GM21717 (cell line): Measurements from ENCODE around the gene CDK9.
A peak's percentile ranks its signal among the peaks of the same experiment; 100 is the strongest.
"Not testable (repeated sequence)": the region's sequence is repeated elsewhere in the genome, so short reads cannot be mapped to it uniquely, and the experiment has no call there.

Source experiments
- ATAC-seq: cut with Tn5 transposase; IDR thresholded peaks from one replicate; pipeline ENCODE4 v1.9.1; 2021; ENCODE audit warnings: mild to moderate bottlenecking, moderate library complexity; ENCODE audit not compliant: unreplicated experiment

The CDK9 gene

DNA sequence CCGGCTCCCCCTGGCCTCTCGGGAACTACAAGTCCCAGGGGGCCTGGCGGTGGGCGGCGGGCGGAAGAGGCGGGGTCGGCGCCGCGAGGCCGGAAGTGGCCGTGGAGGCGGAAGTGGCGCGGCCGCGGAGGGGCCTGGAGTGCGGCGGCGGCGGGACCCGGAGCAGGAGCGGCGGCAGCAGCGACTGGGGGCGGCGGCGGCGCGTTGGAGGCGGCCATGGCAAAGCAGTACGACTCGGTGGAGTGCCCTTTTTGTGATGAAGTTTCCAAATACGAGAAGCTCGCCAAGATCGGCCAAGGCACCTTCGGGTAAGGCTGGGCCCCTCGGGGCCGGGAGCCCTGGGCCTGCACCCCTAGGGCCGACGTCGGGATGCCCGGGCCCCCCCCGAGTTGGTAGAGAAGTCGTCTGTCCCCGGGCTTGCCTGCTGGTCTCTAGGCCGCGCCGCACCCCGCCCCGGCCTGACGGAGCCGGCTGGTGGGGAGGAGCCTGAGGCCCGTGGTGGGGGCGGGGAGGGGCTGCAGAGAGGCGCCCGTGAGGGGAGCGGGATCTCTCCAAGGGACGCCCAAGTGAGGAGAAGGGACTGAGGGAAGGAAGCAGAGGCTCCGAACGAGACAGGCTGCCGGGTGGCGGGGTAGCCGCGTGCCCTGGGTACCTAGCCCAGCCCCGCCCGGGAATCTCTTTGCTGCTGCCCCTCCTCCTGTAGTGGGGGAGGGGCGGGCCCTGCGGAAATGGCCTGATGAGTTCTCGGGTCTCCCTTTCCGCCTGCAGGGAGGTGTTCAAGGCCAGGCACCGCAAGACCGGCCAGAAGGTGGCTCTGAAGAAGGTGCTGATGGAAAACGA is at the start of gene CDK9:
TSS of gene CDK9 (plus strand) at position 102 of the 840 bp plus-strand sequence. CDS start at position 217, 115 bp downstream.
- peak; percentile 54 for ATAC-seq

DNA sequence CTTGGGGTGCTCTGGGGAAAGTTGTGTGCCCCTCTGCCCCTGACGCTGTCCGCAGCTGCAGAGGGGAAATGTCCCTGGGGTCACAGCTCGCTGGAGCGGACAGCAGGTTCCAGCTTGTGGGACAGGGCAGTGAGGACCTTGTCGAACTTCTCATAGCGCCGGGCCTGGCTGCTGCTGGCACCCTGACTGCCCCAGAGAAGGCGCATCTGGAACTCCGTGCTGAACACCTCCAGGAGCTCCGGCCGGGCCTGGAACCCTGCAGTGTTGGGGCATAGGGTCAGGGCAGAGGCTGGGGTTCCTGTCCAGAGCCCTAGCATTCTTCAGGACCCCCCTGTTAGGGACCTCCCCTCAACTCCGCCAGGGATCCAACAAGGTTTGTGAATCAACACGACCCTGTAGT is 47.2 kb upstream of the CDK9 start:
- no peak for ATAC-seq

DNA sequence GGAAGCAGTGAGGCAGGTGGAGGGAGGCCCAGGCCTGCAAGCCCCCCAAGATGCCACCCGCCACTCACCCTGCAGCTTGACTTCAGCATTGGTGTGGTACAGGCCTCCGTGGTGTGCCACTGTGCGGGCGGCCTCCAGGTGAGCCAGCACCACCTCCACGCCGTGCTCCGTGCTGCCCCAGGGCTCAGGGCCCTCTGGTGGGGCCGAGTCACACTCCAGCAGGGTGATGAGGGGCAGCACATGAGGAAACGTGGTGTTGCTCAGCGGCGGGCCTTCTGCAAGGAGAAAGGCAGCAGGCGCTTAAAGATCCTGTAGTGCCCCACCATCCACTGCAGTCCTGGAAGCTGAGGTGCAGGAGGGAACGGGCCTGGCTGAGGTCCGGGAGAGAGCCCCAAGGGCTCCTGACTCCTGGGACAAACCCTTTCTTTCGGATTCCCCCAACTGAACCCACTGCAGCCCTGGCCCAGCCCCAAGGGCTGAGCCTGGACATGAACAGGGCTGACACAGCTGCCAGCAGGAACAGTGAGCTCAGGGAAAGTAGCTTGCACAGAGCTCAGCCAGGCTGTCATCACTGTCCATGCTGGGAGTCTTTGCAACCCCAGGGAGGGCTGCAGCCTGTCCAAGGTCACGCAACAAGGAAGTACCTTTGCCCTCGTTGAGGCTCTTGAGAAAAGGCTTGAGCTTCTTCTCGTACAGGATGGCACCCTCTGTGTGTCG is 46.1 kb upstream of the CDK9 start:
- ATAC-seq: no peak

DNA sequence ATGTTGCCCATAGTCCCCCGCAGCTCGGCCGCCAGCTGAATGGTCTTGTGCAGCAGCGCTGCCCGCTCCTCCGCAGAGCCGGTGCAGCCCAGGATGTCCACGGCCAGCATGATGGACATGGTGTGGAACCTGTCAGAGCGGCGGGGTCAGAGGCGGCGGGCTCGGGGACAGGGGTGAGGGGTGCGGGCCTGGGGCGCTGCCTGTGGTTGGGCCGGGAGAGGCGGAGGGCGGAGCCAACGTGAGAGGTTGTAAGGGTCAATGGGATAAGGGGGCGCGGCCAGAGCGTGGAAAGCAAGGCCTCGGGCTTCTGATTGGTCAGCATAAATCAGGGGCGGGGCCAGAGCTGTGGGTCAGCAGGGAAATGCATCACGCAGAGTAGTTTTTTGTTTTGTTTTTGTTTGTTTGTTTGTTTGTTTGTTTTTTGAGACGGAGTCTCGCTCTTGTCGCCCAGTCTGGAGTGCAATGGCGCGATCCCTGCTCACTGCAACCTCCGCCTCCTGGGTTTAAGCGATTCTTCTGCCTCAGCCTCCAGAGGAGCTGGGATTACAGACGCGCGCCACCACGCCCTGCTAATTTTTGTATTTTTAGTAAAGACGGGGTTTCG is 43.9 kb upstream of the CDK9 start:
- ATAC-seq: no peak

DNA sequence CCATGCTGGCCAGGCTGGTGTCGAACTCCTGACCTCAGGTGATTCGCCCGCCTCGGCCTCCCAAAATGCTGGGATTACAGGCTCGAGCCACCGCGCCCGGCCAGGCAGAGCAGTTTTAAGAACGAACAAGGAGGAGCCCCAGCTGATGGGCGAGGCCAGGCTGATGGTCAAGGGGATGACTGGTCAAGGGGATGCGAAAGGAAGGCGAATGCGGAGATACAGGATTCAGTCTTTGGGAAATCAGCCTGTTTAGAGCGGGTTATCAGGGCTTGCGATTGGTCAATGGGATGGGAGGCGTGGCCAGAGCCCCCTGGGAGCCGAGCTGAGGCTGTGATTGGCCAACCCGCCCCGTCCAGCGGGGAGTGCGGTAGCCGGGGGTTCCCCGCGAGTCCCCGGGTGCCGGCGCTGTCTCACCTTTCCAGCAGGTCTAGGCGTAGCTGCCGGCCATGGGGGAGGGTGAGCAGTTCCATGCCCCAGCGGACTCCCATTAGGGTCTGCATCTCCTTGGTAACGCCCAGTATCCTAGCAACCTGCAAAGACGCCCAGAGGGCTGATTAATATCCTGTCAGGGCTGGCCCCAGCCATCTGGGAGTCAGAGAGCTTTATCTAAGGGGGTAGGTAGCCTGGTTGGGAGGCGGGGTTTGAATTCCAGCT is 43.3 kb upstream of the CDK9 start:
- ATAC-seq: no peak

DNA sequence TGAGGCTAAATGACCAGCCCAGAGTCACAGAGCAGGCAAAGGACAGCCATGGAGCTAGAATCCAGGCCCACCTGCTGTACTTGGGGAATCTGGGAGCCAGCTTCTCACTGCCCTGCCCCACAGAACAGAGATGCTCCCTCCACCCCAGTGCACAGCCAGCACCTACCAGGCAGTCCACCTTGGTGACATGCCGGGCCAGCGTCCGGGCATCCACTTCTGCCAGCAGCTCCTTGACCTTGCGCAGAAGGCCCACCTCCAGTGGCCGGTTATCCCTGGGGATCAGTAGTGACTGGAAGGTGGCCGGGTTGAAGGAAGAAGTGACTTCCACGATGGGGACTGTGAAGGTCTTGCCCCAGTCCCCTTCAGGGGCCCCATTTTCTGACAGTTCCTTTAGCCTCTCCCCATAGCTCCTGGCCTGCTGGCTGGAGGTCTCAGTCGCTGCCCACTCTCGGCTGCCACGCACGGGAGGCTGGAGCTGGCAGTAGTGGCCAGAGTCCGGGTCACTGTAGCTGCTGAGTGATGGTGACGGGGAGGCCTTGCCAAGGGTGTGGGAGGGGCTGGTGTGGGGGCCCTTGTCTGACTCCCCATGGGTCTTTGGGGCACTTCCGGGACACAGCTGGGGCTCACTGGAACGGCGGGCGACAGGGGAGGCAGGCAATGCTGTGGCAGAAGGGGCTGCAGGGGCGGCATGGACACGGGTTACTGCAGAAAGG is 41.3 kb upstream of the CDK9 start:
- no peak for ATAC-seq

DNA sequence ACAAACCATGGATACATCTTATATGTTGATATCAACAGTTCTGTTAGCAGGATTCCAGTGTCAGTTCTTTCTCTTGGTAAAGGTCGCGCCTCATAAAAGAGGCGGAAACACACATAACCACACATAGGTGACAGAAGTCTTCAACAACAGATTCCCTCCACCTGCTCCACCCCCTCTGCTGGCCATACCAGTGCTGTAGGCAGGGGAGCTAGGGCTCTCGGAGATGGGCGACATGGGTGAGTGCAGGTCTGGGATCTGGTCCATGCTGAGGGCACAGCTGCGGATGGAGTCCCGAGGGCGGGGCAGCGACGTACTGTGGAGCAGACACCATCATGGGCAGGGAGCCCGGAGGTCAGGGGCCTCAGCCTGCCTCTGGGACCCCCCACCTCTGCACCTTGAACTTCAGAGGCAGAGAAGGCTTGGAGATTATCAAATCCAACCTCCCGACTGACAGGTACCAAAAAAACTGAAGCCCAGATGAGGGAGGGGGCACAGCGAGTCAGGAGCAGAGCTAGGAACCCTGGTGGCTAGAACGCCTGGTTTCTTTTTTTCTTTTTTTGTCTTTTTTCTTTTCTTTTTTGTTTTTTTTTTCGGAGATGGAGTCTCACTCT is 38.8 kb upstream of the CDK9 start:
- ATAC-seq: no peak

DNA sequence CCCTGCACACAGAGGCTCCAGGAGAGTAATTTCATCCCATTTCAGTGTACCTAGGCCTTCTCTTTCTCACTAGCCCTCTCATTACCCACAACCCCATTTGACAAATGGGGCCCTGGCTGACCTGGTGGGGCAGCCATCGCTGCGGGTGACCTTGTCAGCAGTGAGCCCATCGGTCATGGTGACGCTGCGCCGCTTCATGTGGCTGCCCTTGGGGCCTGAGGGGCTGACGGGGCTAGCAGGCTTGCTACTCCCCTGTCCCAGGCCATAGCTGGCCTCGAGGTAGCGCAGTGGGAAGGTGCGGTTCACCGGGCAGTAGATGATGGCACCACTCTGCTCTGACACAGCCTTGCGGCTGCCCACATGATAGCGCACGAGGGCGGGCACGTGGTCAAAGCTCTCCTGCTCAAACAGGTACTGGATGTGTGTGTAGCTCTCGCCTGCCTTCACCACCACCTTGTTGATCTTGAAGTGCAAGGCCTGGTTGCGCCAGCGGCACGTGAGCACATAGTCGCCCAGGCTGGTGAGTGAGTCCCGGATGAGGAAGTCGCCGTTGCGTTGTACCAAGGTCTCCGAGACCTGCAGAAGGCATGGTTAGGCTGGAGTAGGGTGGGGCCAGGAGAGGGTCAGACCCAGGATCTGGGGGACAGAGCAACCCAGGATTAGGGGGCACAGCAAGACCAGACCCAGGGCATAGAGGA is 36.6 kb upstream of the CDK9 start:
- ATAC-seq: no peak

DNA sequence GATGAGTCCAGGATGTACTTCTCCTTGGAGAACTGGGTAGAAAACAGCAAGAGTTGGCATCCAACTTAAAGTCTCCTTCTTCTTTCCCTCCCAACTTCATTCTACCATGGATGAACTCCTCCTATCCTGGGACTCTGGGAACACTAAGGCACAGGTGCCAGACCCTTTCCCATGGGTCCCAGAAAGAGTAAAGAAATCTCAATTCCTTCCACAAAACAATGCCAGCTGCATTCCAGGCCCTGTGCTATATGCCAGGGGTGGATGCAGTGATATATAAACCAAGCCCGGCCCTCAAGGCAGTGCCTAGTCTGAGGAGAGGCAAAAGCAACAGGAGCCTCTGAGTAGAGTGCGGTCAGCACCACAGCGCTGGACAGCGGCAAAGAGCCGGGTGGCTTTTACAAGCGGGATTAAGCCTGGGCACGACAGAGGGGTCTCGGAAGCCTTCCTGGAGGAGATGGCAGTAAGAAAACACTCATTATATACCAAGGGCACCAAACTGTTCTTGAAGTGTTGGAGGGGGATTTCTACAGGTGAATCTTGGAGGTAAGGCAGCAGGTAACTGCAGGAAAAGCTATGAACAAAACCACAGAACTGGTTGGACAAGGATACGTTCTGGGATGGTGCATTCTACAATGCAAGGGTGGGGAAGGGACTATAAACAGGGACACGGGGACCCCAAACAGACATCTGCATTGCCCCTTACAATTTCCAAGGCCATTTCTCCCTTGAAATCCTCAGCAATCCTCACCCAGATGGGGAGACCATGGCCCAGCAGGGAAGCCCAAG is 34.4 kb upstream of the CDK9 start:
- ATAC-seq: no peak

DNA sequence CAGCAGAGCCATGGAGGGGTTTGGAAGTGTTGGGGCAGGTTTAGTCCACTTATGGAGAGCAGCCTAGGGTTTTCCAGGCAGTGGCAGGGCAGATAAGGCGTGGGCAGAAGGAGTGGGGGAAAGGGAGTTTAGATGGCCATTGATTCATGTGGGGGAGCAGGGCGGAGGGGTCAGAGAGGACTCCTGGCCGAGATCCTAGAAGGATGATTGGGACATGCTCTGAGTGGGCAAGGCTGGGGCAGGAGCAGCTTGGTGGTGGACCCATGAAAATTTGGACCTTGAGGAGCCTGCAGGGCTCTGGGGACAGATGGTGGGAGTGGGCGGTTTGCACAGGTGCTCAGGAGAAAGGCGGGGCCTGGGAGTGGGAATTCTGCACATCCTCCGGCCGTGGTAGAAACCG is 32.7 kb upstream of the CDK9 start:
- ATAC-seq: no peak

DNA sequence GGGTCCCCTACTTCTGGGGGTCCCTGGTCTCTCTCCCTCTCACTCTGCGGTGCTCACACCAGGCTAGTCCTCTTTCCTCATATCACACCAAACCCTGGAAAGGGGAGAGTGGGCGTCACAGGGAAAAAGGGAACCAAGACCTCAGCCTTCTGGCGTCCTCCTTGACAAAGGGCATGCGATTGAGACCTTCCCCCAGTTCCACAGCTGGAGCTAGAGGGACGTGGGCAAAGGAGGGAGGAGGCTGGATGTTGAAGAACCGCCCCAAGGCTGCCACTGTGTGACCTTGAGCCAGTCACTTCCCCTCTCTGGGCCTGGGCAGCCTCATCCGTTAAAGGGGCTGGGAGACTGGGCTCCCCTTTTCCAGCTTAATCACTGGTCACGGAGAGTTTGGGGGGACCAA is 32.2 kb upstream of the CDK9 start:
- ATAC-seq: no peak

DNA sequence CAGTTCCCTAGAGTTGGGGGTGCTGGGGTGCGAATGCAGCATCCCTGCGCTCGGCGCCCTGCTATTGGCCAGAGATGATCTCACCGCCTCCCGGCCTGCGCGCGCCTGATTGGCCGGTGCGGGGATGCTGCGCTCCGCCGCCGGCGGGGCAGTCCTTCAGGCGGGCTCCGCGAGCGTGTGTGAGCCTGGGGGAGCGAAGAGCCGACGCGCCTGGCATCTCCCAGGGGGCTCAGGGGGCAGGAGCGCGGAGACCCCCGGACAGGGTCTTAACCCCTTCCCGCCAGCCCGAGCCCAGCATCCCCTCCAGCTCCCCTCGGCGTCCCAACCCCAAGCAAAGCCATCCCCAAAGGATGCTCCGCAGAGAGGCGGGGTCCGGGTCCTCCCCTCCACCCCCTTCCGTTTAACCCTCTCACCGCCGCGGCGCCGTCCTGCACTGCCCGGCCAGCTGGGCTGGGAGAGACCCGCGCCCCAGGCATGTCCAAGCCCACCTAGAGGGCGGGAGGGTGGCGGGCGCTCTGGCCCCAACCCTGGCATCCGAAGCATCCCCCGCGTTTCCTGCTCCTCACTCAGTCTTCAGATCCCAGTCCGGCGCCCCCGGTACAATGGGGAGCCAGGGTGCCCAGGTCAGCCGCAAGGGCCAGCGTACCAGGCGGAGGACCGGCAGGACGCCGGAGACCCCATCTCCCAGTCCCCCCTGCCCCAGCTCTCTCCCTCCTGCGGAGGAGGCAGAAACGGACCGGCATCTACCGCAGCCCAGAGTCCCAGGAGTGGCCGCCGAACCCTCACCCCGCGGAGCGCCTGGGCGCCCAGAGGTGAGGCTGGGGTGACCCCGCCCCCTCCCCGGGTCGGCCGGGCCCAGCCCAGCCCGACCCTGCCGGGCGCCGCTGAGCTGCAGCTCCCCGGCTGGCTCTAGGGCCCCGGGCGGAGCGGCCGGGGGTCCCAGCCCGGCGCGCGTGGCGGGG is 31.5 kb upstream of the CDK9 start:
- ATAC-seq: no peak

DNA sequence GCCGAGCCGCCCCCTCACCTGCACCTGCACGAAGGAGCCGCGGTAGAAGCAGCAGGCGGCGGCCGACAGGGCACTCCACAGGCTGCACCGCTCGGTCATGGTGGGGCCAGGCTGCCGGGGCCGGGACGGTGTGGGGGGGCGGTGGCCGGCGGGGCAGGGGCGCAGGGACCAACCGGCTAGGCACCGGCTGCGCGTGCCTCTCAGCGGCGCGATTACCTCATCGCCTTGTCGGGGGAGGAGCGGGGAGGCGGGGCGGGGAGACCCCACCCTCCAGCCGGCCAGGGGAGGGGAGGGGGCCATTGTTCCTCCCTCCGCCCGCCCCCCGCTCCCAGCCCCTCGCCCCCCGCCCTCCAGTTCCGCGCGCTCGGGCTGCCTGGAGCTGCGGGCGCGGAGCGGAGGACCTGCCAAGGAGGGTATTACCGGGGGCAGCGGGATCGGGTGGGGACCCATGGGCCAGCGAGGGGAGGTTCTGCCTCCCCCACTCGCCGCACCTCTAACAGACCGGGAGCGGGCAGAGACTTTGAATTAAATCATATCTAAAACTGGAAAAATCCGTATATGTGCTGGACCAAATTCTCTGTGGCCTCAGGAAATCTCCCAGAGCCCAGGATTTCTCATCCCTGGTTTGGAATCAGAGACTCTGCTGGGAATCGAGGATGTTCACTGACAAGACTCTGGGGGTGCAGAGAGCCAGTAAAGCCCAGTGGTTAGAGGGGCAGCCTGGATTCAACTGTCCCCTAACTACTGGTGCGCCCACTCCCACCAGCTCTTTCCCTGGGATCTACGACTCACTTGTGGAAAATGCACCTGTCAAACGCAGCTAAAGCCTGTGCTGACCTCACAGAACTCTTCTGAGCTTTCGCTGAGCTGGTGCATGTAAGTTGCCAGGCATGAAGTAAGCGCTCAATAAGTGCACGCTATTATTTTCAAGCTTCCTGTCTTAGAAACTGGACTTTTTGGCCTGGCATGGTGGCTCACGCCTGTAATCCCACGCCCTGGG is 30.5 kb upstream of the CDK9 start:
- ATAC-seq: no peak

DNA sequence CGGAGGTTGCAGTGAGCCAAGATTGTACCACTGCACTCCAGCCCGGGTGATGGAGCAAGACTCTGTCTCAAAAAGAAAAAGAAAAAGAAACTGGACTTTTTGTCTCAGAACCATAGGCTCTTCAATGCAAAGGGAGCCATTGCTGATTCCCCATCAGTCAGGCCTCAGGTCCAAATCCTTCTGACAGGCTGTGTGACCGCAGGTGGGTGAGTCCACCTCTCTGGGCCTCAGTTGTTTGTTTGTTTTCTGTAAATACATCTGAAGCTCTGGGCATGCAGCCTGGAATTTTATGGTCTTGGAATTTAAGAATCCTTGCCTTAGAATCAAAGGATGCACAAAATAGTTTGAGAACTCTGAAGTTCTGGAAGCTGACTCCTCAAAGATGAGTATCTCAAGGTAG is 29.6 kb upstream of the CDK9 start:
- no peak for ATAC-seq

DNA sequence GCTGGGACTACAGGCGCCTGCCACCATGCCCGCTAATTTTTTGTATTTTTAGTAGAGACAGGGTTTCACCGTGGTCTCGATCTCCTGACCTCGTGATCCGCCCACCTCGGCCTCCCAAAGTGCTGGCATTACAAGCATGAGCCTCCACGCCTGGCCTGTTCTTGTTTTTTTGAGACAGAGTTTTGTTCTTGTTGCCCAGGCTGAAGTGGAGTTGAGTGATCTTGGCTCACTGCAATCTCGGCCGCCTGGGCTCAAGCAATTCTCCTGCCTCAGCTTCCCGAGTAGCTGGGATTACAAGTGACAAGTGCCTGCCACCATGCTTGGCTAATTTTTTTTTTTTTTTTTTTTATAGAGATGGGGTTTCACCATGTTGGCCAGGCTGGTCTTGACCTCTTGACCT is 29.1 kb upstream of the CDK9 start:
- not testable (repeated sequence) for ATAC-seq

DNA sequence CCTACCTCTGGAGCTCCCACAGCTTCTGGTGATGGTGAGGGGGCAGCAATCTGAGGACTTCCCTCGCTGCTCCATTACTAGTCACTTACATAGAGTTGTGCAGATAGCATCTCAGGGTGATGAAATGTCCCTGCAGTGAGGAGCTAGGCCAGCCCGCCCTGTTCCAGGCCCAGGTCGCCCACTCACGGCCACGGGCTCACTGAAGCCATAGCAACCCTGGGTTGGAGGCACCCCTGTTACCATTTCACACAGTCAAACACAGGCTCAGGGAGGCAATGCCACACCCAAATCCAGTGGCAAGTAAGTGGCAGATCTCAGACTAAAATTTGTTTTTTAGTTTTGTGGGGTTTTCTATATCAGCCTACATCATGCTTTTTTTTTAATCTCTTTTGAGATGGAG is 27.0 kb upstream of the CDK9 start:
- ATAC-seq: no peak

DNA sequence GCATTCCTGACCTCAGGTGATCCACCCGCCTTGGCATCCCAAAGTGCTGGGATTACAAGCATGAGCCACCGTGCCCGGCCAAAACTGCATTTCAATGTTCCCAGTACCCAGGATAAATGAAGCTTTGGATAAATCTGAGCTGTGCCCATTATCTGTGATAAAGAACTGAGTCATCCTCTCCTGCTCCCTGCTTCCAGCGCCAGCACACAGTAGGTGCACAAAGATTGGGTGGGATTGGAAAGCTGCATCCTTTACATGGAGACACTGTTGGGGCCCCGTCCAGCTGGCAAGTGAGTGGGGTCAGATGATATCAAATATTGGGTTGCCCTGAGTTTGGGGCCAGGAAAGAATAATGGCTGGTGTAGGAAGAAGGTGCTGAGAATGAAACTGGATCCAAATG is 24.8 kb upstream of the CDK9 start:
- ATAC-seq: no peak
